GM13977 (cell line): Measurements from ENCODE around the gene PRM3.
A peak's percentile ranks its signal among the peaks of the same experiment; 100 is the strongest.

Source experiments
- DNase-seq: peaks from one replicate; pipeline ENCODE4 v3.0.0; 2012; ENCODE audit warnings: low spot score
- in situ Hi-C: fragments of 300-500 bp; cut with MboI; formaldehyde crosslinking; loops from one replicate; pipeline ENCODE4 v1.12.0; 2022; ENCODE audit warnings: low sequenced_read_pairs, low pct_unique_long_range_greater_than_20kb, mixed read lengths, inconsistent platforms; ENCODE audit not compliant: unreplicated experiment
- TF ChIP-seq, protein P1 (sequence below): IDR thresholded peaks from 2 replicates; pipeline ENCODE4 v1.5.1; 2012; ENCODE audit warnings: mild to moderate bottlenecking, control low read depth; ENCODE audit not compliant: insufficient read depth; ENCODE audit errors: extremely low read depth, missing control alignments

The PRM3 gene

GRCh38 chr16:11264155-11264832 lies 9.1 kb downstream of the PRM3 start:
- in situ Hi-C loops = no loop called here
- no peak for DNase-seq
- TF ChIP-seq, protein P1, sequence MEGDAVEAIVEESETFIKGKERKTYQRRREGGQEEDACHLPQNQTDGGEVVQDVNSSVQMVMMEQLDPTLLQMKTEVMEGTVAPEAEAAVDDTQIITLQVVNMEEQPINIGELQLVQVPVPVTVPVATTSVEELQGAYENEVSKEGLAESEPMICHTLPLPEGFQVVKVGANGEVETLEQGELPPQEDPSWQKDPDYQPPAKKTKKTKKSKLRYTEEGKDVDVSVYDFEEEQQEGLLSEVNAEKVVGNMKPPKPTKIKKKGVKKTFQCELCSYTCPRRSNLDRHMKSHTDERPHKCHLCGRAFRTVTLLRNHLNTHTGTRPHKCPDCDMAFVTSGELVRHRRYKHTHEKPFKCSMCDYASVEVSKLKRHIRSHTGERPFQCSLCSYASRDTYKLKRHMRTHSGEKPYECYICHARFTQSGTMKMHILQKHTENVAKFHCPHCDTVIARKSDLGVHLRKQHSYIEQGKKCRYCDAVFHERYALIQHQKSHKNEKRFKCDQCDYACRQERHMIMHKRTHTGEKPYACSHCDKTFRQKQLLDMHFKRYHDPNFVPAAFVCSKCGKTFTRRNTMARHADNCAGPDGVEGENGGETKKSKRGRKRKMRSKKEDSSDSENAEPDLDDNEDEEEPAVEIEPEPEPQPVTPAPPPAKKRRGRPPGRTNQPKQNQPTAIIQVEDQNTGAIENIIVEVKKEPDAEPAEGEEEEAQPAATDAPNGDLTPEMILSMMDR = no peak

DNA sequence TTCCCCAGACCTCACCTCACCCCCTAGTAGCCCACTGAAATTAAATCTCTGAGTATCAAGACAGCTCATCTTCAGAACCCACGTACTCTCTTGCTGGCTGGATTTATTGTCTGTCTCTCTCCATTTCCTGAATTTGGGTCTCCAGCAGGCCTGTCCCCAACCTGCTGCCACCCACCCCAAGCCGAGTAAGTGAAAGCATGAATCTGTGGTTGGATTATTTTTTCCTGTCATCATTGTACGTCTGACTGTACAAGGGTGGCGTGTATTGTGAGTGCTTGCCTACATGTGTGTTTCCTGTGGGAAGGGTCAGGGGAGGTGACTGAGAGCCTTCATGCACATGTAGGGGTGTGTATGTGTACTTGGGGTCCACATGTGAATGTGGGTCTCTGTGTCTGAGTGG lies 9.7 kb downstream of the PRM3 start:
- TF ChIP-seq, protein P1 = no peak
- in situ Hi-C loops = no loop called here
- no peak for DNase-seq

GRCh38 chr16:11262915-11263314 lies 10.5 kb downstream of the PRM3 start:
- in situ Hi-C loops = no loop called here
- TF ChIP-seq, protein P1 = no peak
- no peak for DNase-seq

- no peak for DNase-seq
- in situ Hi-C loops = no loop called here
- TF ChIP-seq, protein P1 = no peak
These were observed 12.8 kb downstream of the PRM3 start for GRCh38 chr16:11260596-11260966.

GRCh38 chr16:11259655-11260595 lies 13.5 kb downstream of the PRM3 start:
- in situ Hi-C loops = loop anchor here (10.0 kb wide), 1 partner anchor 295 kb away; no protein-coding TSS in a partner anchor
- TF ChIP-seq, protein P1 = no peak
- DNase-seq = no peak

- in situ Hi-C loops = loop anchor here (10.0 kb wide), 1 partner anchor 294 kb away; no protein-coding TSS in a partner anchor
- peak; percentile 83 for DNase-seq
These were observed 14.6 kb downstream of the PRM3 start for GRCh38 chr16:11258553-11259492.

More at GRCh38 chr16:11258553-11259492, 14.6 kb downstream of the PRM3 start:
- TF ChIP-seq, protein P1 = no peak
